A375 (cell line): ENCODE measurements around the gene NXPH1. TPM values are rescaled to one million over a fixed set of nuclear protein-coding genes. Genes with fewer than 3 reads are reported as not detected.

ENCODE experiments used
- total RNA-seq: library from RNA; depleted of rRNA; stranded (reverse); fragments of >200 nt; shearing (Covaris generic); gene quantifications from 2 replicates; pipeline ENCODE4 v1.2.3, GENCODE V29; 2014; rRNA removed

NXPH1 gene
- total RNA-seq, result not detected in 2 replicates

GRCh38 chr7:8433477-8434289 is at the start of gene NXPH1:
Gene NXPH1 (plus strand): TSS chr7:8433609.

Other genes with a start within 250 kb of the NXPH1 start
- gene ICA1, start 171.4 kb upstream of the NXPH1 start, total RNA-seq, result 14.6 and 33.6 TPM in 2 replicates